Measurements from ENCODE around the gene HLX.

GRCh38 chr1:220891224-220892085 lies 12.2 kb downstream of the HLX start:
- no peak for TF ChIP-seq MYC (IDR thresholded peaks at IDR 0.05; ENCODE audit: low read depth, low read length)
- TF ChIP-seq CTCF (IDR thresholded peaks at IDR 0.05; ENCODE audit: low read depth, low read length): no peak
- no peak for TF ChIP-seq POLR2A (IDR thresholded peaks at IDR 0.05; ENCODE audit: extremely low read depth, insufficient read length)
- TF ChIP-seq MAX (IDR thresholded peaks at IDR 0.05; ENCODE audit: low read depth, low read length): no peak

All from NB4 (cell line).